ENCODE measurements around the gene WWOX.

WWOX gene

GRCh38 chr16:78483124-78483992 is 383.9 kb downstream of the WWOX start:
- no peak for DNase-seq

DNA sequence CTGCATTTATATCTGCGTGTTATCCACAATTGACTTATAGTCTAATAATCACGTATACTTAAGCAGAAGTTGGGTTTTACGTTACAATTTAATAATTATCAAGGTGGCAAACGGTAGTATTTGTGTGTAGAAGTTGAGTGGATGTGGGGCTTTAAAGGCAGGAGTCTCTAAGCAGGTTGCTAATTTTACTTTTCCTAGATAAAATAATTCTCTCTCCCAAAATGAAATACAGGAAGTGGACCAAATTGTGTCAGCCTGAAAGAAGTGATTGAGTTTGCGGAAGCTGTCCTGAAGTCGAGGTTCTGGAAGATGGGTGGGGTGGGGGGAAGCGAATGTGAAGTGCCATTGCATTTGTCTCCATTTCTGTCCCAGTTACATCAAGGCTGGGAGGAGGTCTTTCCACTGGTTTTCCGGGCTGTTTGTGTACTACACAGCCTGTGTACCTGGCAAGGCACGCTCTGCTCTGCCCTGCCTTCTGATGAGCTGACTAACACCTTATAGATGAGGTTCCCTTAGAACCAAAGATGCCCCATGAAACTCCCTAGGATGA is 385.1 kb downstream of the WWOX start:
- no peak for DNase-seq

GRCh38 chr16:78485188-78485916 is 385.9 kb downstream of the WWOX start:
- no peak for DNase-seq

- no peak for DNase-seq
Measured at GRCh38 chr16:78485917-78486257, 386.4 kb downstream of the WWOX start.

- no peak for DNase-seq
Measured at GRCh38 chr16:78487471-78487870, 388.0 kb downstream of the WWOX start.

GRCh38 chr16:78489072-78489471 is 389.6 kb downstream of the WWOX start:
- no peak for DNase-seq

DNA sequence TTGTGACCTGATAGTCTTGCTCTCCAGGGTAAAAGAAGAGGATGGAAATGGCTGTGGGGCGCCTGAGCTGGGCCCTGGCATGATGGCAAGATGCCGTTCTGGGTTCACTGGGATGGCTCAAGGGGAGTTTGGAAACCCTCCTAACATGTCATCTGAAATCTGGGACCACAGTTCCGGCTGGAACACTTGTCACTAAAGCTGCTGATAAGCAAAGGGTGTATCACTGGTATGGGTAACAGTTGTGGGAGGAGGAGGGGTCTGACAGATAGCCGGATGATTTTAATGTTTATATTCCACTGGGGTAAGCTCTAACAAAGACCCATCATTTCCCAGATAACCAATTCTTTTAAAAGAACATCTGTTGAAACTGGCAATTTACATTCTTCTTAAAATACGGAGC is 390.2 kb downstream of the WWOX start:
- no peak for DNase-seq

GRCh38 chr16:78490431-78490830 is 391.0 kb downstream of the WWOX start:
- DNase-seq: no peak

DNA sequence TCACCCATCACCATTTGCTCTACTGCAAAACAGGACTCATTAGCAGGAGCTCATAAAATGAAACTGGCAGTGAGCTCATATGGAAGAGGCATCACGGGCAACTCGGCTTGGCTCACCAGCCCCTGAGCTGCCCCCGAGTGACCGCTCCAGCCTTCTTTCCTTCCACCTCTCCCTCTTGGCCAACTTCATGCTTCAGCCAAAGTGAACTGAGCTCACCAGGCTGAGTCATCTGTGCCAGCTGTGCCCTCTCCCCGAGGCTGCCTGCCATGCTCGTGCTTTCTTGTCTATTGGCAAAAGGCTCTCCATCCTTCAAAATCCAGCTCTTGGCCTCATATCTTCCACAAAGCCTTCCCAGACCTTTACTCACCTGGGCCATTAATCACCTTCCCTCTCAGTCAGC is 391.4 kb downstream of the WWOX start:
- DNase-seq: no peak

DNA sequence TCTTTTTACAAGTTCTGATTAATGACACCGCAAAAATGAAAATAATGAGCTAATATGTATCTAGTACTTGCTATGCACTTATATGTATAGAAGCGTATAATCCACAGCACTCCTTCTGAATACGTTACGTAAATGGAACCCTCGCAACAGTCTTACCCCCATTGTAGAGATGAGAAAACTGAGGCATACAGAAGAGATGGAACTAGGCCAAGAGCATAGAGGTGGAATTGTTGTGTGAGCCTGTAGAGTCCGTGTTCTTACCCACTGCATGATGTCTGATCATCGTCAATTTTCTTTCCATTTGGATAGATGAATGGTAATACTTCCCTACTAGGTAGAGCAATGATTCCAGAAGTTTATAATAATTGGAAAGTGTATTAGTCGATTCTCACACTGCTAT is 394.1 kb downstream of the WWOX start:
- no peak for DNase-seq

GRCh38 chr16:78494105-78494504 is 394.7 kb downstream of the WWOX start:
- no peak for DNase-seq

DNA sequence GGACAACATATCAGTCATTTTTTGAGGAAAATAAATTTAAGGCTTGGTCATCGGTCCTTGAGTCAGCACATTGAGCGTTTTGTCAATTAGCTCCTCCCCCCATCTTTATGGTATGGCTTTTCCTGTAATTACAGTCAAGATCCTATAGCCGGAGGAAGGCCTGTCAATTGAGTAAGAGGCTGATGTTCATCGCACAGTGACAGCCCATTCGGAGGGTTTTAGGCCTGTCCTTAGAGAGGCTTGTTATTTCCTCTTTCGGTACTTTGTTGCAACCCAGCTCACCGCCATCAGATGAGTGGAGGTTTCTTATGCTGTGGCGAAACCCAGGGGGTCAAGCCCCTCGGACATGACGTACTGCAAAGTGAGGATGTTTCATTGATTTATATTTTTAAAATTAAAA is 395.2 kb downstream of the WWOX start:
- DNase-seq: no peak

- DNase-seq: no peak
Measured at GRCh38 chr16:78496189-78496588, 396.7 kb downstream of the WWOX start.

- no peak for DNase-seq
Measured at GRCh38 chr16:78499399-78499798, 399.9 kb downstream of the WWOX start.

GRCh38 chr16:78500659-78501270 is 401.3 kb downstream of the WWOX start:
- DNase-seq: no peak

DNA sequence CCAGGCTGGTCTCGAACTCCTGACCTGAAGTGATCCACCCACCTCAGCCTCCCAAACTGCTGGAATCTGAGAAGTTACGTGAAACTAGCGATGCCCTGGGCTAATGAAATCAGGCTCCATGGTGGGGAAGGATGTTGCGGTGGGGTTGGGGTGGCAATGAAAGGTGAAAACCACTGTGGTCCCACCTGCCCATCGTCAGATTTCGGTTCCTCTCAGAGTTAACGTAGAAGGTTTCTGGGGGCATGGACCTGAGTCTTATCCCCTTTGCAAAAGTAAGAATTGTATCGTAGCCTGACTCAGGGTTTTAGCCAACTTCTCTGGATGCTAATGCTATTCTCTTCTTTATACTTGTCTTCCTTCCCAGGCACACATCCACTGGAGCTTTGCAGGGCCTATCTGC is 402.3 kb downstream of the WWOX start:
- DNase-seq: no peak

- DNase-seq: no peak
Measured at GRCh38 chr16:78502812-78503350, 403.4 kb downstream of the WWOX start.

GRCh38 chr16:78503602-78504001 is 404.1 kb downstream of the WWOX start:
- DNase-seq: no peak

GRCh38 chr16:78504401-78504851 is 405.0 kb downstream of the WWOX start:
- no peak for DNase-seq

DNA sequence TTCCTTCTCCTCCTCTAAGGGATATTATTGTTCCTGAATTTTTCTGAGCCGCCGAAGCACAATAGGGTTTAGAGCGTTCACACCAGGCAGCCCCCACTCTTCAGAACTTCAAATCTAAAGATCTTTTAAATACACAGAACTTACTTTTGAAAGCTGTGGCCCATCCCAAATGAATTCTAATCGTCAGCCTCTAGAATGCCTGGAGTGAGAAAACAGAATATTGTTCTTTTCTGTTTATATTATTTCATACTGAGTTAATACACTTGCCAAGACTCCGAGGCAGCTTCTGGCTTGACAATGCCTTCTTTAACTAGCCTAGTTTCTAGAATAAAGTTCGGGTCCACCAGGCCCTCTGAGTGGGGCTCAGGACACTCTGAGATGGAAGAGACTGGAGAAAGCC is 405.6 kb downstream of the WWOX start:
- no peak for DNase-seq

GRCh38 chr16:78505544-78506366 is 406.3 kb downstream of the WWOX start:
- DNase-seq: no peak

All from NCI-H526 treated with DMSO at 0.1 percent for 48 hours (cell line).